Mesothelial cell of epicardium (in vitro differentiated cells): Measurements from ENCODE around the gene MAGIX. TPM values are rescaled to one million over a fixed set of nuclear protein-coding genes. Genes with fewer than 3 reads are reported as not detected.
A peak's percentile ranks its signal among the peaks of the same experiment; 100 is the strongest.

ENCODE experiments used
- DNase-seq, 2 experiments: peaks; one replicate each; pipeline ENCODE4 v3.0.0; 2021; ENCODE audit warnings: low spot score in 2 of 2; ENCODE audit not compliant: unreplicated experiment in 2 of 2
- H3K27ac Mint-ChIP-seq: 2 replicates; pipeline ENCODE4 v1.8.0; 2021; ENCODE audit warnings: mixed read lengths
- H3K27me3 Mint-ChIP-seq: 2 replicates; pipeline ENCODE4 v1.8.0; 2021; ENCODE audit warnings: low read depth, mixed read lengths
- H3K36me3 Mint-ChIP-seq: 2 replicates; pipeline ENCODE4 v1.8.0; 2021; ENCODE audit warnings: mixed read lengths
- H3K4me1 Mint-ChIP-seq: 2 replicates; pipeline ENCODE4 v1.8.0; 2021; ENCODE audit warnings: mixed read lengths
- H3K4me3 Mint-ChIP-seq: 2 replicates; pipeline ENCODE4 v1.8.0; 2021; ENCODE audit warnings: mild to moderate bottlenecking, moderate library complexity, mixed read lengths
- H3K9me3 Mint-ChIP-seq: 2 replicates; pipeline ENCODE4 v1.8.0; 2021; ENCODE audit warnings: mixed read lengths
- total RNA-seq: library from RNA; stranded (reverse); gene quantifications from 3 replicates; pipeline ENCODE4 v1.2.1, GENCODE V29; 2021
- TF ChIP-seq, protein P1 (sequence below): fragments of 200-600 bp; sonication (generic); IDR thresholded peaks from one replicate; pipeline ENCODE4 v1.5.0; 2021; ENCODE audit warnings: antibody characterized with exemption; ENCODE audit not compliant: unreplicated experiment

The MAGIX gene
- total RNA-seq, 1 donor from 2014 or later, result 6.3 TPM

- no peak for DNase-seq
- TF ChIP-seq, protein P1, sequence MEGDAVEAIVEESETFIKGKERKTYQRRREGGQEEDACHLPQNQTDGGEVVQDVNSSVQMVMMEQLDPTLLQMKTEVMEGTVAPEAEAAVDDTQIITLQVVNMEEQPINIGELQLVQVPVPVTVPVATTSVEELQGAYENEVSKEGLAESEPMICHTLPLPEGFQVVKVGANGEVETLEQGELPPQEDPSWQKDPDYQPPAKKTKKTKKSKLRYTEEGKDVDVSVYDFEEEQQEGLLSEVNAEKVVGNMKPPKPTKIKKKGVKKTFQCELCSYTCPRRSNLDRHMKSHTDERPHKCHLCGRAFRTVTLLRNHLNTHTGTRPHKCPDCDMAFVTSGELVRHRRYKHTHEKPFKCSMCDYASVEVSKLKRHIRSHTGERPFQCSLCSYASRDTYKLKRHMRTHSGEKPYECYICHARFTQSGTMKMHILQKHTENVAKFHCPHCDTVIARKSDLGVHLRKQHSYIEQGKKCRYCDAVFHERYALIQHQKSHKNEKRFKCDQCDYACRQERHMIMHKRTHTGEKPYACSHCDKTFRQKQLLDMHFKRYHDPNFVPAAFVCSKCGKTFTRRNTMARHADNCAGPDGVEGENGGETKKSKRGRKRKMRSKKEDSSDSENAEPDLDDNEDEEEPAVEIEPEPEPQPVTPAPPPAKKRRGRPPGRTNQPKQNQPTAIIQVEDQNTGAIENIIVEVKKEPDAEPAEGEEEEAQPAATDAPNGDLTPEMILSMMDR, result no peak
- no peaks in the 10 kb centered on the region for H3K27me3 Mint-ChIP-seq
- H3K4me3 Mint-ChIP-seq, result peak overlapping the region; percentile 75
- H3K9me3 Mint-ChIP-seq, result peaks cover 3% of the 10 kb centered on the region
- peak overlapping the region; percentile 85 for H3K27ac Mint-ChIP-seq
- peaks cover 17% of the 10 kb centered on the region for H3K4me1 Mint-ChIP-seq
- no peaks in the 10 kb centered on the region for H3K36me3 Mint-ChIP-seq
Observed at GRCh38 chrX:49164589-49165360, 2.2 kb downstream of the MAGIX start.

DNA sequence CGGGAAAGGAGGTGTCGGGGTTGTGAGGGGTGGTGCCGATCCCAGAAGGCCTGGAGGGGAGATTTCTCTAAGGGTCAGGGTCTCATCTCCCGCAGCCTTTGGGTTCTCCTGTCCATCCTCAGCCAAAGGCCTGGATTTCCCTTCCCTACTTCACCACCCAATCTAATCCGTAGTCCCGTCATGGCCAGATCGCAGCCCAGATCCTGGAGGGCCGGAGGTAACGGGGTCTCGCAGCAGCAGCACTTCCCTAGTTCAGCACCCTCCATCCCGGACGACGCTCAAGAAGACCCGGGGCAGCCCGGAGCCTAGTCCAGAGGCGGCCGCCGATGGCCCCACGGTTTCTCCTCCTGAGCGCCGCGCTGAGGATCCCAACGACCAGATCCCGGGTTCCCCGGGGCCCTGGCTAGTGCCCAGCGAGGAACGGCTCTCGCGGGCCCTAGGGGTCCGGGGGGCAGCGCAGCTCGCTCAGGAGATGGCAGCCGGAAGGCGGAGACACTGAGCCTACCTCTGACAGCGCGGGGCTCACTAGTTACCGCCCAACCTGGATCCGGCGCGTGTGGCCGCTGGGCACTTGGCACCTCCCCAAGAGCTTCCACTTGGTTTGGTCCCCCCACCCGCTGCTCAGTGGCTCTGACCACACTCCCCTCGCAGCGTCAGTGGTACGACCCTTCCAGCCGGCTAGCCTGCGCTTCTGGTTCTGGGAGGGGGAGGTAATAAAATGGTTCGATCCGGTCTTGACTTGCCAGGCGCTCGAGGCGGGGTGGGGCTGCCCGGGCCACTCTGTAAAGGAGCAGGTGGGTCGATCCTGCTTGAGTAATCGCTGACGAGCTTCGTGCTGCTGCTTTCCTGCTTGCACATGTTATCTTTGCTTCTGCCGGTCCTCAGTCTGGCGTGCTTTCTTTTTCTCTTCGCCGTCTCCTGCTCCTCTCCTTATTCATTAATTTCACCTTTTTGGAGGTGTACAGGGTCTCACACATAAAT lies 3.6 kb downstream of the MAGIX start:
- peak; percentile 47 to 72 for DNase-seq
- peak overlapping the region; percentile 89 for H3K27ac Mint-ChIP-seq
- H3K9me3 Mint-ChIP-seq, result peaks cover 3% of the 10 kb centered on the region

DNA sequence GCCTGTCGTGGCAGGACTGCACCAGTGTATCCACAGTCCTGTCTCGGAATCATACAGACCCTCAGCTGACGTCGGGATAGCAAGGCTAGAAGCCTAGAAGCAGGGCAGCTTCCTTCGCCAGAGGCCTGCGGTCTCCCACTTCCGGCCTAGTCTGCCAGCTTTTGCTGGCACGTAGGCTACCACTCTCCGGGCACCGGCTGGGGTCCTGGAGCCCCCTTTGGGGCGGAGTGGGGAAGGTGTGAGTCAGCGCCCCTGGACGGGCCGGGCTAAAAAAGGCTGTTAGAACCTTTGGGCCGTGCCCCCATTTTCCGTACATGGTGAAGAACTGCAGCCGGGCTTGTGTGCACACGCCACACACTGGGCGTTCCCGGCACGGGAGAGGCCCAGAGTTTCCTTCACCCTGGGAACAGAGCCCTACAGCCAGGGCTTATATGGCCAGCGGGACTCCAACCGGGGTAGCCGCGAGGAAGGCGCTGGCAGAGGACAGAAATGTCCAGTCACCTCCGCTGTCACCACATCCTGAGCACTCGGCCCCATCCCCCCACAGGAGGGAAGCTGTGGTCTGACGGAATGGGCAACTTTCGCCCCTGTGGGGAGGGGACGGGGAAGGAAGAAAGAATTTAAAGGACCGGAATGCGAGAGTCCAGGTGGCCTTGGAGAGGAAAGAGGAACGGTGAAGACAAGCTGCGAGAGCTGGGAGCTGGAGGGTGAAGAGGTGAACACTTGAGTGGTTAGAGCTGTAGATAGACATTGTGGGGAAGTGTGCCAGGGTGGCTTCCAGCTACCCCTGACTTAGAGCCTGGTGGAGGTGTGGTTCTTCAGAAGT lies 4.6 kb downstream of the MAGIX start:
- peaks cover 8% of the 10 kb centered on the region for H3K27me3 Mint-ChIP-seq
- peak overlapping the region; percentile 89 for H3K27ac Mint-ChIP-seq
- no peaks in the 10 kb centered on the region for H3K9me3 Mint-ChIP-seq

More for the DNA sequence above, 3.6 kb downstream of the MAGIX start:
- TF ChIP-seq, protein P1, result no peak
- Mint-ChIP-seq H3K4me1 (peaks cover 17% of the 10 kb centered on the region), H3K4me3 (peak overlapping the region; percentile 60), H3K27me3 (peaks cover 1% of the 10 kb centered on the region), H3K36me3 (no peaks in the 10 kb centered on the region)

GRCh38 chrX:49167740-49168108 lies 5.2 kb downstream of the MAGIX start:
- Mint-ChIP-seq H3K27ac (no peak overlapping the region), H3K27me3 (peaks cover 8% of the 10 kb centered on the region), H3K4me3 (peak overlapping the region; percentile 60), H3K9me3 (no peaks in the 10 kb centered on the region), H3K36me3 (no peaks in the 10 kb centered on the region), H3K4me1 (peaks cover 19% of the 10 kb centered on the region)
- DNase-seq, result no peak
- TF ChIP-seq, protein P1, result no peak

More for the DNA sequence above, 4.6 kb downstream of the MAGIX start:
- no peaks in the 10 kb centered on the region for H3K36me3 Mint-ChIP-seq
- H3K4me1 Mint-ChIP-seq, result peaks cover 17% of the 10 kb centered on the region
- H3K4me3 Mint-ChIP-seq, result peak overlapping the region; percentile 60
- no peak for DNase-seq
- TF ChIP-seq, protein P1, result no peak

- Mint-ChIP-seq H3K27ac (peak within 1 kb of the TSS; percentile 53), H3K27me3 (peaks cover 10% of the 10 kb centered on the region), H3K4me1 (peaks cover 15% of the 10 kb centered on the region), H3K4me3 (peak within 1 kb of the TSS; percentile 73), H3K9me3 (peaks cover 10% of the 10 kb centered on the region), H3K36me3 (peaks cover 20% of the 10 kb centered on the region)
- TF ChIP-seq, protein P1, result no peak
- no peak for DNase-seq
Observed at GRCh38 chrX:49171752-49172279, 9.3 kb downstream of the MAGIX start, which contains the start of gene PLP2. TSS of gene PLP2 (plus strand) at chrX:49171898. CDS start at chrX:49172001, 103 bp downstream.
